ENCODE data around the gene KRTAP10-6.
"Not testable (repeated sequence)": the region's sequence is repeated elsewhere in the genome, so short reads cannot be mapped to it uniquely, and the experiment has no call there.

KRTAP10-6 gene

DNA sequence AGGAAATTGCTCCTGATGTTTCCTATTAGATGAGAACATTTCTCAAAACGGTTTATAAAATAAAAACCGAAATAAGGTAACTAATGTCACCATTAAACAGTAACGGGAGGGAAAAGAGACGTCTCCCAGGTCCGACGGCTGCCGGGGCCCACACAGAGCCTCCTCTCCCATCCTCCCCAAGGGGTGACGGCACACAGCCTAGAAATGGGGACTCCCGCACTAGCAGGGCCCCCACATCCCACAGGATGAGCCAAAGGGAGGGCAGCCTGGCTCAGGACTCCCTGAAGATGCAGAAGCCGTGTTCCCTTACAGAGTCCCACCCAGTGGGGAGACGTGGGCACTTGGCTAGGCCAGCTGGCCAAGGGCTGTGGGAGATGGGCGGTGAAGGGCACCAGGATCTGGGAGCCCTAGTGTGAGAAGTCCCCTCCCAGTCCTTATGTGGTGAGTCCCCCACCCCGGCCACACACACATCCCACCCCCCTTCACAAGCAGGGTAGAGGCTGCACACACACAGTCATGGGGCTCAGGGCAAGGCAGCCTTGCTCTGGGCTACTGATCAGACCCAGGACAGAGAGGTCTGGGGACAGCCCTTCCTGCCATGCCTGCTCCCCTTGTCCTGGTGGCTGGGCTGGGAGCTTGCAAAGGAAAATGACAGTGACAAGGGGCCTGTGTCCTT, 37.0 kb downstream of the KRTAP10-6 start:
- no peak for DNase-seq

DNA sequence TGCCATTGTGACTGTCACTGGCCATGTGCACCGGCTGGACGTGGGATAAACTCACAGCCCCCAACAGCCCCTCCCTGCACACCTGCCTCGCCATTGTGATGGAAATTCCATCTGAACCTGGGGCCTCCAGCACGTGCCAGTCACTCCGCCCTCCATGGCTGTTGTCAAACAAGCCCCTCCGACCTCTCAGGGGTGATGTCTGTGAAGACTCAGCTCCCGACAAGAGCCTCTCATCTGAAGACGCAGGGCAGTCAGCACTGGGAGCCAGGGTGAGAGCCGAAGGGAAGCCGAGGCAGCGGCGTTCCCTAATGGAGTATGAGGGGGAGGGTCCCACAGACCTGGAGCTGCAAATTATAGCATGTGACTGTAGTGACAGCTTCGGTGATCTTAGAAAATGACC, 39.6 kb downstream of the KRTAP10-6 start:
- no peak for DNase-seq

DNA sequence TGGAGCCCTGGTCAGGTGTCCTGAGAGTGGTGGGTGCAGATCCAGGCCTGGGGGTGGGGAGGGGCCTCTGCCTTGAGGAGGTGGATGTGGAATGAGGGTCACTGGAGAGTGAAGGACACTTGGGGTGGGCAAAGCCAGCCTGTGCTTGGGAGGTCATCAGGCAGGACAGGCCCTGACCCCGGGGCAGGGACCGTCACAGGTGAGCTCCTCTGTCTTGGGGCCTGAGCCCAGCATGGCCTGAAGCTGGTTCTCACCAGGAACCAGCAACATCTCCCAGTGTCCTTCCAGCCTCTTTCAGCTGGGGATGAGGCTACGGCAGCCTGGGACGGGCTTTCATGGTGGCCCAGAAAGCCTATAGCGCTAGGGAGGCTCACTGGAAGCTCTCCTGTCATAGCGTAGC, 40.2 kb downstream of the KRTAP10-6 start:
- DNase-seq = no peak

DNA sequence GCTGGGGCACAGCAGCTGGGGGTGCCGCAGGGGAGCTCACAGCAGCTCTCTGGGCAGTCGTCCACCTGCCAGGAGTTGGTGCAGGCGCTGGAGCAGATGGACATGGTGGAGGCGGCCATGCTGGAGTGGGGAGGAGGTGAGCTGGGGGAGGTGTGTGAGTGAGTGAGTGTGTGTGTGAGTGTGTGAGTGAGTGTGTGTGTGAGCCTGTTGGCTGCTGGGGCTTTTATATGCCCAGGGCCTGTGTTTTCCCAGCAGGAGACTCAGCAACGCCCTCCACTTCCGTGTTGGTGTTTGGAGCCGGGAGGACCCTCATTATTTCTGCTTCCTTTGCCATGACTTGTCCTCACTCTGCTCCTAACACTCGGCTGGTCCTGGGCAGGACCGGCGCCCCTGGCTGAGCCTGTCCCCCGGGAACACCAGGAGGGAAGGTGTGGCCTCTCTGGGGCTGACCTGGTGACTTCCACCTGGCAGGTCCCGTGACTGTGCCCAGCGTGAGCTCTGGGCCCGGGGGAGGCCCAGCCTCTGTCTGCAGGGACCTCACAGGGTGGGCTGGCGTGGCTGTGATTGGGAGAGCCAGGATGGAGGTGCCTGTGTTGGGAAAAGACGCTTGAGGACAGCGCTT, 40.9 kb downstream of the KRTAP10-6 start, which contains the start of gene KRTAP10-2:
KRTAP10-2 (minus strand) TSS at position 166 of the 622 bp plus-strand sequence; CDS start at position 119, 47 bp downstream.
- no peak for DNase-seq

- DNase-seq = no peak
Measured at GRCh38 chr21:44550807-44551206, 41.5 kb downstream of the KRTAP10-6 start.

DNA sequence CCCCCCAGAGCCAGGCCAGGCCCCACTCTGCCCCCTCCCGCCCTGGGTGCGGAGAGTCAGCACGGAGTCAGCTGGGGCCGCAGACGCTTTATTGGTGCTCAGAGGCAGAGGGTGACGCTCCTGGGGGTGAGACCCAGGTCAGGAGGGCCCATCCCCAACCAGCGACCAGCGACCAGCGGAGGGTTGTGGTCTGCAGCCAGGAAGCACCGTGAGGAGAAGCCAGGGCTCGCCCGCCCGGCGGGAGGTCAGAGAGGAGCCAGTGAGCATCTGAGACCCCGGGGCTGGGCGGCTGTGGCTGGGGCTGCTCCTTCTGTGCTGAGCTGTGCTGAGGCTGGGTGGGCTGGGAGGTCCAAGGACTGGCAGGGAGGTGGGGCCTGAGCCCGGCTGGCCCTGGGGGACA, 42.0 kb downstream of the KRTAP10-6 start:
- not testable (repeated sequence) for DNase-seq

DNA sequence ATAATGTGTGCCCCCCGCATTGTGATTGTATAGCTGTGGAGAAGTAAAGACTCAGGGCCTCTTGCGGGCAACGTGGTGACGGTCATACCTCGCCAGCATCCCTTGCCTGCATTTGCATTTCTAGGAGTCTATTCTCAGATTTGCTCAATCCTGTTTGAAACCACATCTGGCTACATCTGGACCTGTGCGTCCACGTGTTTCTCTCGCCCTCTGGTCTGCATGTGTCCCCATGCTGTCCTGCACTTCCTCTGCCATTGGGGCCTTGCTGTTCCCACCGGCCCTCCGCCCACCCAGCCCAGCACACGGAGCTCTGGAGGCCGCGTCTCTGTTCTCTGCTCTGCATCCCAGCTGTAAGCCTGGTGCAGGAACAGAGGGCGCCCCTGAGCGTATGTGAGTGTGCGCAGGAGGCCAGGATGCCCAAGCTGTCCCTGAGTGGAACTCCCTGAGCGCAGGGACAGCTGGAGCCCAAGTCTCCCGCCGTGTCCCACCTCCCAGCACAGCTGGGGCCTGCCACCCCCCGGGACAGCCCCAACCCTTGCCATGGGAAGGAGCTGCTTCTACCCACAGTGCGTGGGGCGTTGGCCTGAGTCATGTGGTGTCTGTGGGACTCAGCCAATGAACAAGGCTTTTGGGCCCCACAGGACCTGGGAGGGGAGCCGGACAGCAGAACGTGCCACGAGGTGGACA, 42.6 kb downstream of the KRTAP10-6 start:
- no peak for DNase-seq

GRCh38 chr21:44548922-44549321, 43.4 kb downstream of the KRTAP10-6 start:
- no peak for DNase-seq

DNA sequence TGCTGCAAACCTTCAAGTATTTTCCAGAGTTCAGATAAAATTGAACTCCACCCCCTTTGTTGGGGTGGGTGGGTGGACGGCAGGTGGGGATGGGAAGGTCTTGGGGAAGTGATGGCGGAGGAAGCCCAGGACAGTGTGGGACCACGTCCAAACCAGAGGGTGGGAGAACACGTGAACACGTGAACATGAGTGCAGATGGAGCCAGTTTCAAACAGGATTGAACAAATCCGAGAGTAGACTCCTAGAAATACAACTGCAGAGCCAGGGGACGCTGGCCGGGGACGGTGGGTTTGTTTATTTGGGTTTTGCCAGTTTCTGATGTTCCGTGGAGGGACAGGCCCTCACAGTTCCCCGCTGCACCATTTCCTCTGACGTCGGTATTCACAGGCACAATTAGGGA, 43.9 kb downstream of the KRTAP10-6 start:
- no peak for DNase-seq

DNA sequence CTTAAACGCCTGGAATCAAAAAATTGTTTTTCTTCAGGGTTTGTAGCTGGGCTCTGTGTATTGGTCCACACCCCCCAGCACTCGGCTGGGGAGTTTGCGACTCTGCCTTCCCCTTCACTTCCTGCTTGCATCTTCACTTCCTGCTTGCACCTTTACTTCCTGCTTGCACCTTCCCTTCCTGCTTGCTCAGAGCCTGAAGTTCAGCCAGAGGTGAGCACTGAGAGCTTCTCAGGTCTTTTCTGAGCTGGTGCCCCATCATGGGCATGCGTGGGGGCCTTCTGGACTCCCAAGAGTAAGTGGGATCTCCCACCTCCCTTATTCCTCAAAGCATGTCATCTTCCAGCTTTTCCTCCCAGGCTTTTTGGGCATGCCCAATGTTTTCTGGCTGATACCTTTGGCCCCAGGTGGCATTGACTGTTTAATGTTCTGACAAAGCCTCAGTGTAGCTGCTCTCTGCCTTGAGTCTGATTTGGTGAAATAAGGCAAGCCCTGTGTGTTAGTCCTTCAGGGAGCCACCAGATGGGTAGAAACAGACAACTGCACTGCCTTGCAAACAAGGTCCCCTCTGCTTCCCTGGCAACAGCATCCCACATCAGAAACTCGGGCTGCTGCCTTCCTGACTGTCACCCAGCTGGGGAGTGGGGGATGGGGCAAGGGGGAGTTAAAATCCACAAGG, 44.5 kb downstream of the KRTAP10-6 start:
- DNase-seq = no peak

DNA sequence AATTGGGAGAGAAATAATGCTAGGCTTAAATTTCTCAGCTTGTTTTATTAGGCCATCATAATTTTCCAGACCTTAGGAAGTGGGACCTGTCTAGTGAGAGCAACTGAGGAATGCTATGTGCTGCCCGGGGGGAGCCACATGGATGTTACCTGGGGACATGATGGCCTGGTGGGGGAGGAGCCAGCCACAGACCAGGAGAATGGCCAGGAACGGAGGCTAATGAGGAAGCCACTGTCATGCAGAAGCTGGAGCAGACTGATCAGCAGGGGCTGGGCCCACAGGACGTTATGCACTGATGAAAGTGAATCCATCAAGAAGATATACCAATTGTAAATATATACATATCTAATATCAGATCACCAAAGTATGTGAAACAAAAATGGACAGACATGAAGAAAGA, 47.7 kb downstream of the KRTAP10-6 start:
- no peak for DNase-seq

DNA sequence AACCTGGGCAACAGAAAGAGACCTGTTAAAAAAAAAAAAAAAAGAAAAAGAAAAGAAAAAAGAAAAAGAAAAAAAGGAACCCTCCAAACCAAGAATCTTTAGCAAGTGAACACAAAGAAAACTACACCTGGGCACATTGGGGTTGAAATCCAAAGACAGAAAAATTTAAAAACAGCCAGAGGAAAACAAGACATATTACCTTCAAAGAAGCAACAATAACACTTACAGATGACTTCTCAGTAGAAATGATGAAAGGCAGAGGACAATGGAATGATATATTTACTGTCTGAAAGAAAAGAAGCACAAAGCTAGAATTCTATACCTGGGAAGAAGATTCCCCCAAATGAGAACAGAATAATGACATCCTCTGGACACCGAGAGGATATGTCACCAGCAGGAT, 49.6 kb downstream of the KRTAP10-6 start:
- DNase-seq = no peak

All from T-helper 9 cell (primary cell).